OCI-LY3 (cell line): ENCODE measurements around the gene AKIRIN2.

ENCODE experiments used
- EZH2phosphoT487 ChIP-seq: fragments of 200-600 bp; shearing (Covaris generic); IDR thresholded peaks from 2 replicates; pipeline ENCODE4 v1.6.1; 2018; ENCODE audit warnings: antibody characterized with exemption, mixed run types, low read depth
- TF ChIP-seq, protein P1 (sequence below): fragments of 200-600, 300-600 bp; sonication (generic); IDR thresholded peaks from 2 replicates; pipeline ENCODE4 v1.5.1; 2014; ENCODE audit warnings: antibody characterized with exemption, low read length, low read depth

DNA sequence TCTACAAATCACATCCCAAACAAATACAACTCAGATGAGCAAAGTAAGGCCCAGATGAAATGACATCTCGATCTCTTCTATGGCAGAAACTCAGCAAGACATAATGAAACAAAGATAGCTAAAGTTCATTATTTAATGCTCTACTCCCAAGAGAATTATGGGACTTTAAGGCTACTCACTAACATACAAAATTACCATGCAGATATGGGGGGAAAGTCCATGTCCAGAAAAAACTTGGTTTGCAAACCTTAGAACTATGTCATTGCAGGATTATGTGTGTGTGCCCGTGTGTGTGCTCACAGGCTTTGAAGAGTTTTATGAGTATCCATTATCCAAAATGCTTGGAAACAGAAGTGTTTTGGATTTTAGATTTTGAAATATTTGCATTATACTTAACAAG, 34.0 kb downstream of the AKIRIN2 start:
- TF ChIP-seq, protein P1, sequence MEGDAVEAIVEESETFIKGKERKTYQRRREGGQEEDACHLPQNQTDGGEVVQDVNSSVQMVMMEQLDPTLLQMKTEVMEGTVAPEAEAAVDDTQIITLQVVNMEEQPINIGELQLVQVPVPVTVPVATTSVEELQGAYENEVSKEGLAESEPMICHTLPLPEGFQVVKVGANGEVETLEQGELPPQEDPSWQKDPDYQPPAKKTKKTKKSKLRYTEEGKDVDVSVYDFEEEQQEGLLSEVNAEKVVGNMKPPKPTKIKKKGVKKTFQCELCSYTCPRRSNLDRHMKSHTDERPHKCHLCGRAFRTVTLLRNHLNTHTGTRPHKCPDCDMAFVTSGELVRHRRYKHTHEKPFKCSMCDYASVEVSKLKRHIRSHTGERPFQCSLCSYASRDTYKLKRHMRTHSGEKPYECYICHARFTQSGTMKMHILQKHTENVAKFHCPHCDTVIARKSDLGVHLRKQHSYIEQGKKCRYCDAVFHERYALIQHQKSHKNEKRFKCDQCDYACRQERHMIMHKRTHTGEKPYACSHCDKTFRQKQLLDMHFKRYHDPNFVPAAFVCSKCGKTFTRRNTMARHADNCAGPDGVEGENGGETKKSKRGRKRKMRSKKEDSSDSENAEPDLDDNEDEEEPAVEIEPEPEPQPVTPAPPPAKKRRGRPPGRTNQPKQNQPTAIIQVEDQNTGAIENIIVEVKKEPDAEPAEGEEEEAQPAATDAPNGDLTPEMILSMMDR: no peak
- TF ChIP-seq EZH2phosphoT487: no peak
